ENCODE data around the gene ACTN1.

- TF ChIP-seq CTCF (conservative IDR thresholded peaks at IDR 0.05) (no peak), ZFX (IDR thresholded peaks at IDR 0.05) (no peak)
Measured at GRCh38 chr14:68982581-68982980, 3.5 kb upstream of the ACTN1 start.
